ENCODE results near the gene BARHL1. TPM values are rescaled to one million over a fixed set of nuclear protein-coding genes. Genes with fewer than 3 reads are reported as not detected.

BARHL1 gene
- total and polyA plus RNA-seq, 9 of the 15 experiments (the other 6 are each of a cell fraction or from before 2014, with no cell fraction given) = not detected

- no peak for TF ChIP-seq ZNF592 (IDR thresholded peaks at IDR 0.05)
- no peak for TF ChIP-seq MAX (CRISPR knock-in tag; IDR thresholded peaks at IDR 0.05)
- TF ChIP-seq GTF2E2 (tag; IDR thresholded peaks at IDR 0.05) = no peak
Observed at GRCh38 chr9:132639322-132639721, 56.9 kb downstream of the BARHL1 start (continued).

Other genes starting within 250 kb of the BARHL1 start
- 27.0 and 28.8 TPM in 2 replicates for gene SETX, start 227.6 kb upstream of the BARHL1 start, total RNA-seq (2014; rRNA removed)
- 45.7 and 53.6 TPM in 2 replicates for gene SETX, start 227.6 kb upstream of the BARHL1 start, total RNA-seq (2014; rRNA removed; fragmentation: Illumina TruSeq; extraction: Trizol)
- gene SETX, start 227.6 kb upstream of the BARHL1 start, total RNA-seq (2015; rRNA removed; fragmentation: Illumina TruSeq; extraction: Trizol) = 42.9 and 44.0 TPM in 2 replicates
- 26.0 and 28.7 TPM in 2 replicates for gene SETX, start 227.6 kb upstream of the BARHL1 start, total RNA-seq (2021)
- 21.5 and 29.3 TPM in 2 replicates for gene SETX, start 227.6 kb upstream of the BARHL1 start, polyA plus RNA-seq (2011; rRNA removed)
- gene SETX, start 227.6 kb upstream of the BARHL1 start, polyA plus RNA-seq (2014; fragmentation: Illumina TruSeq; extraction: Trizol) = 21.8 and 25.1 TPM in 2 replicates
- gene SETX, start 227.6 kb upstream of the BARHL1 start, polyA plus RNA-seq (2014; fragmentation: Nextera tagmentation; extraction: Ambion mirVana) = 10 to 100 TPM in 1 of 2 experiments, 1 to 10 TPM in 1; 8.7 to 11.5 TPM
- 16.4 and 18.6 TPM in 2 replicates for gene SETX, start 227.6 kb upstream of the BARHL1 start, polyA plus RNA-seq (2014; rRNA removed)
- 11.1 and 16.3 TPM in 2 replicates for gene TTF1, start 175.8 kb upstream of the BARHL1 start, total RNA-seq (2014; rRNA removed)
- 17.7 and 20.0 TPM in 2 replicates for gene TTF1, start 175.8 kb upstream of the BARHL1 start, total RNA-seq (2014; rRNA removed; fragmentation: Illumina TruSeq; extraction: Trizol)
- 15.8 and 18.5 TPM in 2 replicates for gene TTF1, start 175.8 kb upstream of the BARHL1 start, total RNA-seq (2015; rRNA removed; fragmentation: Illumina TruSeq; extraction: Trizol)
- 12.0 and 13.3 TPM in 2 replicates for gene TTF1, start 175.8 kb upstream of the BARHL1 start, total RNA-seq (2021)
- 9.0 and 15.0 TPM in 2 replicates for gene TTF1, start 175.8 kb upstream of the BARHL1 start, polyA plus RNA-seq (2011; rRNA removed)
- gene TTF1, start 175.8 kb upstream of the BARHL1 start, polyA plus RNA-seq (2014; fragmentation: Illumina TruSeq; extraction: Trizol) = 16.2 and 17.4 TPM in 2 replicates
- gene TTF1, start 175.8 kb upstream of the BARHL1 start, polyA plus RNA-seq (2014; fragmentation: Nextera tagmentation; extraction: Ambion mirVana) = 10 to 100 TPM in 1 of 2 experiments, 1 to 10 TPM in 1; 9.0 to 12.4 TPM
- 15.8 and 19.4 TPM in 2 replicates for gene TTF1, start 175.8 kb upstream of the BARHL1 start, polyA plus RNA-seq (2014; rRNA removed)
- gene CFAP77, start 172.4 kb upstream of the BARHL1 start, total RNA-seq (2014; rRNA removed) = not detected in 2 replicates
- not detected in 2 replicates for gene CFAP77, start 172.4 kb upstream of the BARHL1 start, total RNA-seq (2014; rRNA removed; fragmentation: Illumina TruSeq; extraction: Trizol)
- not detected in 2 replicates for gene CFAP77, start 172.4 kb upstream of the BARHL1 start, total RNA-seq (2015; rRNA removed; fragmentation: Illumina TruSeq; extraction: Trizol)
- not detected in 2 replicates for gene CFAP77, start 172.4 kb upstream of the BARHL1 start, total RNA-seq (2021)
- not detected in 2 replicates for gene CFAP77, start 172.4 kb upstream of the BARHL1 start, polyA plus RNA-seq (2011; rRNA removed)
- not detected in 2 replicates for gene CFAP77, start 172.4 kb upstream of the BARHL1 start, polyA plus RNA-seq (2014; fragmentation: Illumina TruSeq; extraction: Trizol)
- gene CFAP77, start 172.4 kb upstream of the BARHL1 start, polyA plus RNA-seq (2014; fragmentation: Nextera tagmentation; extraction: Ambion mirVana) = not detected
- not detected in 2 replicates for gene CFAP77, start 172.4 kb upstream of the BARHL1 start, polyA plus RNA-seq (2014; rRNA removed)
- 14.5 and 19.0 TPM in 2 replicates for gene DDX31, start 87.4 kb downstream of the BARHL1 start, total RNA-seq (2014; rRNA removed)
- 18.4 and 19.1 TPM in 2 replicates for gene DDX31, start 87.4 kb downstream of the BARHL1 start, total RNA-seq (2014; rRNA removed; fragmentation: Illumina TruSeq; extraction: Trizol)
- gene DDX31, start 87.4 kb downstream of the BARHL1 start, total RNA-seq (2015; rRNA removed; fragmentation: Illumina TruSeq; extraction: Trizol) = 23.1 and 23.9 TPM in 2 replicates
- 23.9 and 26.4 TPM in 2 replicates for gene DDX31, start 87.4 kb downstream of the BARHL1 start, total RNA-seq (2021)
- 19.8 and 24.6 TPM in 2 replicates for gene DDX31, start 87.4 kb downstream of the BARHL1 start, polyA plus RNA-seq (2011; rRNA removed)
- 19.5 and 22.6 TPM in 2 replicates for gene DDX31, start 87.4 kb downstream of the BARHL1 start, polyA plus RNA-seq (2014; fragmentation: Illumina TruSeq; extraction: Trizol)
- 10 to 100 TPM; 11.9 to 18.7 TPM for gene DDX31, start 87.4 kb downstream of the BARHL1 start, polyA plus RNA-seq (2014; fragmentation: Nextera tagmentation; extraction: Ambion mirVana)
- gene DDX31, start 87.4 kb downstream of the BARHL1 start, polyA plus RNA-seq (2014; rRNA removed) = 19.9 and 22.2 TPM in 2 replicates
- 12.2 and 14.7 TPM in 2 replicates for gene GTF3C4, start 87.9 kb downstream of the BARHL1 start, total RNA-seq (2014; rRNA removed)
- 15.0 and 15.6 TPM in 2 replicates for gene GTF3C4, start 87.9 kb downstream of the BARHL1 start, total RNA-seq (2014; rRNA removed; fragmentation: Illumina TruSeq; extraction: Trizol)
- gene GTF3C4, start 87.9 kb downstream of the BARHL1 start, total RNA-seq (2015; rRNA removed; fragmentation: Illumina TruSeq; extraction: Trizol) = 14.5 and 15.8 TPM in 2 replicates
- 20.0 and 20.3 TPM in 2 replicates for gene GTF3C4, start 87.9 kb downstream of the BARHL1 start, total RNA-seq (2021)
- gene GTF3C4, start 87.9 kb downstream of the BARHL1 start, polyA plus RNA-seq (2011; rRNA removed) = 5.8 and 8.2 TPM in 2 replicates
- gene GTF3C4, start 87.9 kb downstream of the BARHL1 start, polyA plus RNA-seq (2014; fragmentation: Illumina TruSeq; extraction: Trizol) = 16.0 and 17.2 TPM in 2 replicates
- gene GTF3C4, start 87.9 kb downstream of the BARHL1 start, polyA plus RNA-seq (2014; fragmentation: Nextera tagmentation; extraction: Ambion mirVana) = 1 to 10 TPM; 3.9 to 5.8 TPM
- 8.7 and 8.8 TPM in 2 replicates for gene GTF3C4, start 87.9 kb downstream of the BARHL1 start, polyA plus RNA-seq (2014; rRNA removed)

Data from K562 (cell line).